GM12878 (cell line): ENCODE measurements around the gene GLIPR2. TPM values are rescaled to one million over a fixed set of nuclear protein-coding genes. Genes with fewer than 3 reads are reported as not detected.

ENCODE experiments used
- ATAC-seq: fragments of 200-7000 bp; cut with Tn5 transposase; 3 replicates; pipeline ENCODE4 v1.9.1; 2020; ENCODE audit warnings: mild to moderate bottlenecking, moderate library complexity
- BruUV-seq: library from RNA; stranded (reverse); fragments of 400-500 nt; replicated peaks from 2 replicates; lab custom pipeline; 2021; lab: Mats Ljungman, UMichigan
- CTCF ChIA-PET: fragments of 300-600 bp; sonication (Branson Sonifier 250); formaldehyde crosslinking; extraction: SDS; loops from one replicate; lab custom pipeline; 2021; ENCODE audit warnings: inconsistent platforms; lab: Yijun Ruan, JAX
- POLR2A ChIA-PET: fragments of 350-600 bp; formaldehyde crosslinking; extraction: SDS; loops from one replicate; lab custom pipeline; 2021; ENCODE audit warnings: inconsistent platforms; lab: Charles Lee
- RAD21 ChIA-PET: fragments of 300-600 bp; sonication (Branson Sonifier 250); formaldehyde crosslinking; loops from one replicate; lab custom pipeline; 2023; ENCODE audit warnings: antibody characterized with exemption; ENCODE audit not compliant: unreplicated experiment; lab: Charles Lee
- SMC1A ChIA-PET: fragments of 300-600 bp; sonication (Branson Sonifier 250); formaldehyde crosslinking; loops from one replicate; lab custom pipeline; 2023; ENCODE audit not compliant: unreplicated experiment, uncharacterized antibody; lab: Charles Lee
- DNase-seq: peaks from one replicate; pipeline ENCODE4 v3.0.0-alpha.2; 2011; ENCODE audit warnings: low read depth, low spot score
- FAIRE-seq: peaks from 3 replicates; lab custom pipeline; 2011; peaks lifted over from hg19 to GRCh38; lab: Jason Lieb, UNC
- H2AFZ ChIP-seq: 2 replicates; pipeline ENCODE4 v1.6.0; 2011; ENCODE audit warnings: low read depth, low read length, control low read depth; ENCODE audit not compliant: control insufficient read depth
- H3K27ac ChIP-seq: 2 replicates; pipeline ENCODE4 v1.5.1; 2011; ENCODE audit warnings: control low read depth; ENCODE audit not compliant: control insufficient read depth, insufficient read depth
- H3K27me3 ChIP-seq, 2 experiments: replicated peaks in 1 of 2; 2 replicates each; pipeline versions ENCODE4 v1.6.0 to v1.6.1; 2011; ENCODE audit warnings: low read length in 1 of 2; ENCODE audit not compliant: control insufficient read depth in 2 of 2, insufficient read depth in 2 of 2
- H3K36me3 ChIP-seq, 2 experiments: 2 replicates each; pipeline ENCODE4 v1.5.1; 2011; ENCODE audit warnings: low read length in 1 of 2; ENCODE audit not compliant: control insufficient read depth in 2 of 2, insufficient read depth in 2 of 2
- H3K4me1 ChIP-seq: 2 replicates; pipeline ENCODE4 v1.6.1; 2011; ENCODE audit warnings: mild to moderate bottlenecking, low read length, moderate library complexity, mixed read lengths; ENCODE audit not compliant: control insufficient read depth, insufficient read depth
- H3K4me2 ChIP-seq: 2 replicates; pipeline ENCODE4 v1.6.0; 2011; ENCODE audit warnings: control low read depth; ENCODE audit not compliant: control insufficient read depth, insufficient read depth
- H3K4me3 ChIP-seq: fragments of 200-600 bp; sonication (generic); 2 replicates; pipeline ENCODE4 v1.5.1; 2016
- H3K79me2 ChIP-seq: 2 replicates; pipeline ENCODE4 v1.6.0; 2011; ENCODE audit warnings: low read length; ENCODE audit not compliant: control insufficient read depth, insufficient read depth
- H3K9ac ChIP-seq: 2 replicates; pipeline ENCODE4 v1.8.0; 2011; ENCODE audit warnings: low read length, control low read depth, mixed read lengths; ENCODE audit not compliant: control insufficient read depth, insufficient read depth
- H3K9me3 ChIP-seq: replicated peaks from 3 replicates; pipeline ENCODE4 v1.5.1; 2011; ENCODE audit warnings: mild to moderate bottlenecking, low read length; ENCODE audit not compliant: control insufficient read depth, insufficient read depth
- H4K20me1 ChIP-seq: 2 replicates; pipeline ENCODE4 v1.6.0; 2011; ENCODE audit not compliant: control insufficient read depth, insufficient read depth
- BHLHE40 ChIP-seq, 2 experiments: fragments of 450-650 bp in 1 of 2; IDR thresholded peaks; 2 replicates each; pipeline ENCODE4 v1.6.1; 2011 to 2017; ENCODE audit warnings: low read depth in 2 of 2, borderline replicate concordance in 1 of 2, improper control_type of control experiment in 1 of 2, low read length in 1 of 2, mild to moderate bottlenecking in 1 of 2
- GATAD2B ChIP-seq: fragments of 450-650 bp; conservative IDR thresholded peaks from 2 replicates; pipeline ENCODE4 v1.6.1; 2017; ENCODE audit warnings: low read depth, mild to moderate bottlenecking, moderate library complexity
- IKZF1 ChIP-seq: fragments of 450-650 bp; conservative IDR thresholded peaks from 2 replicates; pipeline ENCODE4 v1.6.1; 2017; ENCODE audit warnings: antibody characterized with exemption, mild to moderate bottlenecking
- KDM1A ChIP-seq: fragments of 200-600 bp; sonication (generic); IDR thresholded peaks from 2 replicates; pipeline ENCODE4 v1.6.1; 2016; ENCODE audit warnings: borderline replicate concordance
- NFYA ChIP-seq: IDR thresholded peaks from 2 replicates; pipeline ENCODE4 v1.6.1; 2011; ENCODE audit warnings: low read depth, mild to moderate bottlenecking, low read length, improper control_type of control experiment, borderline replicate concordance
- TBL1XR1 ChIP-seq: IDR thresholded peaks from 2 replicates; pipeline ENCODE4 v1.6.1; 2012; ENCODE audit warnings: low read depth, low read length, improper control_type of control experiment
- YY1 ChIP-seq: IDR thresholded peaks from 2 replicates; pipeline ENCODE4 v1.6.1; 2011; ENCODE audit warnings: low read depth, mild to moderate bottlenecking, low read length
- ZNF24 ChIP-seq: fragments of 450-650 bp; IDR thresholded peaks from 2 replicates; pipeline ENCODE4 v1.6.1; 2017; ENCODE audit warnings: antibody characterized with exemption, mild to moderate bottlenecking
- WGBS: methylation state at CpG from one replicate; pipeline ENCODE4 v1.1.6; 2016; ENCODE audit warnings: low lambda C conversion rate; ENCODE audit not compliant: insufficient replicate concordance, insufficient coverage; ENCODE audit errors: missing lambda C conversion rate; 5-methylcytosine and 5-hydroxymethylcytosine counted together
- in situ Hi-C: fragments of 300-500 bp; cut with MboI; formaldehyde crosslinking; loops from 9 replicates; pipeline ENCODE4 v1.14.3; 2018; ENCODE audit warnings: mixed read lengths
- intact Hi-C: fragments of 100-400 bp; cut with micrococcal nuclease; formaldehyde crosslinking; loops from one replicate; pipeline ENCODE4 v1.14.2; 2022; ENCODE audit not compliant: unreplicated experiment
- polyA plus RNA-seq, 11 experiments: library from polyadenylated mRNA; depleted of rRNA in 4 of 11; unstranded in 6 of 11; stranded (reverse) in 5 of 11; fragments of >200 nt; fragmentation: Nextera tagmentation in 4 of 11; fragmentation: Illumina TruSeq in 1 of 11; extraction: Ambion mirVana in 4 of 11; extraction: Trizol in 1 of 11; gene quantifications; 1 replicate in 1 of 11; 2 replicates in 10 of 11; pipeline versions ENCODE4 v1.2.1 to v1.2.3, GENCODE V29; 2011 to 2016; ENCODE audit warnings: inconsistent platforms in 2 of 11, missing spikeins in 2 of 11, low read depth in 1 of 11
- total RNA-seq, 4 experiments: library from RNA; depleted of rRNA in 3 of 4; stranded (reverse); fragments of >200 nt in 3 of 4; fragmentation: Illumina TruSeq in 1 of 4; extraction: Trizol in 1 of 4; gene quantifications; 2 replicates each; pipeline versions ENCODE4 v1.2.1 to v1.2.3, GENCODE V29; 2013 to 2021
- TF ChIP-seq, protein P1 (sequence below): fragments of 450-650 bp; formaldehyde crosslinking; IDR thresholded peaks from 2 replicates; pipeline ENCODE4 v1.4.0; 2020; ENCODE audit warnings: mild to moderate bottlenecking, moderate library complexity

Gene GLIPR2
- total and polyA plus RNA-seq, 10 of the 15 experiments (the other 5 are each of a cell fraction or from before 2014, with no cell fraction given) = 0.41 to 3.5 (median 2.2) TPM

DNA sequence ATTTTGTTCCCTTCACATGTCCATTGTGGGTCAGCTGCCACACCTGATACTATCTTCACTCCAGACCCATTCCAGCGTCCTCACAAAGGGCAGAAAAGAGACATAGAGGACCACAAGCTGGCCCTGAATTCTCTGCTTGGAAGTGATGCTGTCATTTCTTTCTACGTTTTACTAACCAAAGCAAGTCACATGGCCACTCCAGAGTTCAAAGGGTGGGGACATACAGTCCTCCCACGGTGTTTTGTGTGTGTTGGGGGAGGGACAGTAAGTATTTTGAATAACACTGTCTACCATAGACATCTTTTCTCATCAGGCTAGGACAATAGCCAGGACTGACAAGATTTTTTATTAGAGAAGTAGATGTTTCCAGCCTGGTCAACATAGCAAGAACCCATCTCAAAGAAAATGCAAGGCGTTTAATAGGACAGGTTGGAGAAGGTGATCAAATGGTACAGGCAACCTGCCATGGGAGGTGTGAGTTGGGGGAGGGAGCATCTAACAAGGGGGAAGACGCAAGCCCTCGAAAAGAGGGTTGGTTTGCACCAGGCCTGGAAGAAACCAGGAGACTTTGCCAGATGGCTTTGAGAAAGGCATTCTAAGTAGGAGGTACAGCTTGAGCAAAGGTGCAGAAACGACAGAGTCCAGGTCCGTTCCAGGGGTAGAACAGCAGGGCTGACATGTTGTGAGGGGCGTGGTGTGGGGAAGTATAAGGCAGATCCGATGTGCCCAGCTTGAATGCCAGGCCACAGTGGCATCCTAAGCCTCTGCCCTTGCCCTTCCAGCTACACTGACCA, 11.3 kb upstream of the GLIPR2 start (continued):
- TF ChIP-seq, protein P1, sequence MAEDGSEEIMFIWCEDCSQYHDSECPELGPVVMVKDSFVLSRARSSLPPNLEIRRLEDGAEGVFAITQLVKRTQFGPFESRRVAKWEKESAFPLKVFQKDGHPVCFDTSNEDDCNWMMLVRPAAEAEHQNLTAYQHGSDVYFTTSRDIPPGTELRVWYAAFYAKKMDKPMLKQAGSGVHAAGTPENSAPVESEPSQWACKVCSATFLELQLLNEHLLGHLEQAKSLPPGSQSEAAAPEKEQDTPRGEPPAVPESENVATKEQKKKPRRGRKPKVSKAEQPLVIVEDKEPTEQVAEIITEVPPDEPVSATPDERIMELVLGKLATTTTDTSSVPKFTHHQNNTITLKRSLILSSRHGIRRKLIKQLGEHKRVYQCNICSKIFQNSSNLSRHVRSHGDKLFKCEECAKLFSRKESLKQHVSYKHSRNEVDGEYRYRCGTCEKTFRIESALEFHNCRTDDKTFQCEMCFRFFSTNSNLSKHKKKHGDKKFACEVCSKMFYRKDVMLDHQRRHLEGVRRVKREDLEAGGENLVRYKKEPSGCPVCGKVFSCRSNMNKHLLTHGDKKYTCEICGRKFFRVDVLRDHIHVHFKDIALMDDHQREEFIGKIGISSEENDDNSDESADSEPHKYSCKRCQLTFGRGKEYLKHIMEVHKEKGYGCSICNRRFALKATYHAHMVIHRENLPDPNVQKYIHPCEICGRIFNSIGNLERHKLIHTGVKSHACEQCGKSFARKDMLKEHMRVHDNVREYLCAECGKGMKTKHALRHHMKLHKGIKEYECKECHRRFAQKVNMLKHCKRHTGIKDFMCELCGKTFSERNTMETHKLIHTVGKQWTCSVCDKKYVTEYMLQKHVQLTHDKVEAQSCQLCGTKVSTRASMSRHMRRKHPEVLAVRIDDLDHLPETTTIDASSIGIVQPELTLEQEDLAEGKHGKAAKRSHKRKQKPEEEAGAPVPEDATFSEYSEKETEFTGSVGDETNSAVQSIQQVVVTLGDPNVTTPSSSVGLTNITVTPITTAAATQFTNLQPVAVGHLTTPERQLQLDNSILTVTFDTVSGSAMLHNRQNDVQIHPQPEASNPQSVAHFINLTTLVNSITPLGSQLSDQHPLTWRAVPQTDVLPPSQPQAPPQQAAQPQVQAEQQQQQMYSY (CRISPR knock-in tag) = no peak
- no peak for TF ChIP-seq KDM1A

DNA sequence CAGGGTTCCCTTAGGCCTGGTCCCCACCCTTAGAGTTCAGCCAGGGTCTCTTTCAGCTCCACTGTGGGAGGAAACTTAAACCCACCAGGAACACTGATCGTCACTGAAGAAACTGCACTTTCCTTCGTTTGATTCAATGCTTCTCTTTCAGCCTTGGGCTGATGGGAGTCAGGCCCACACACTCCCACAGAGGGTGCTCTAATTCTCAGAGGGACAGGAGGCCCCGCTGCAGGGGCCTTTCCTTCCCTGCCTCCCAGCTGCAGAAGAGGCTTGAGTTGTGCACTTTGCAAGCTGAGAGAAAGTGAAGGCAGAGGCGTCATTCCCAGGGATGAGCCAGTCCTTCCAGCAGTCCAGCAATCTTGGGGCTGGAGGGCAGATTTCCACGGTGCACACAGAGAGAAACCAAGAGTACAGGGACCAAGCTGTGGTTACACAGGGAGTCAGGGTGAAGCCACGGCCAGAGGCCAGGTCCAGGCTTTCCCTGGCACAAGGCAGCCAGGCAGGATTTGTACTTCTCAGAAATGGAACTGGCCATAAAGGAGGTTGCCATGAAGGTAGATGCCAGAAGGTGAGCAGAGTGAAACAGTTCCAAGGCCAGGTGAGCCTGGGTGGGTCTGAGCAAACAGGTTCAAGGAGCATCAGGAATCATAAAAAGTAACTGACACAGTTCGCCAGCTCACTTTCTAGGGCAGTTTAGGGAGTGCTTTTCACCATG, 10.4 kb upstream of the GLIPR2 start:
- Histone ChIP-seq H3K4me2 (no peak overlapping the region), H2AFZ (no peak overlapping the region), H3K27ac (no peak overlapping the region), H3K4me3 (no peak overlapping the region), H3K36me3 (no peaks in the 10 kb centered on the region), H3K27me3 (peaks cover 0 to 2% of the 10 kb centered on the region in 2 experiments; a peak in 2 of 4 replicates), H3K79me2 (no peaks in the 10 kb centered on the region), H3K9me3 (no peaks in the 10 kb centered on the region), H3K4me1 (no peaks in the 10 kb centered on the region; the same call in 1 of the 2 replicates), H4K20me1 (no peaks in the 10 kb centered on the region), H3K9ac (no peak overlapping the region)
- no TSS peak for BruUV-seq
- intact Hi-C loops = no loop called here
- in situ Hi-C loops = no loop called here
- no peak for TF ChIP-seq YY1
- no peak for TF ChIP-seq NFYA
- TF ChIP-seq ZNF24 = no peak
- TF ChIP-seq BHLHE40 (IDR thresholded peaks at IDR 0.05; ENCODE audit: borderline replicate concordance in 1 of 2, low read depth in 2 of 2, low read length in 1 of 2) = no peak
- no peak for TF ChIP-seq IKZF1
- TF ChIP-seq GATAD2B = no peak
- no peak for TF ChIP-seq TBL1XR1
- RAD21 ChIA-PET = no interaction called here
- DNase-seq (no peak), FAIRE-seq (no peak), ATAC-seq (no peak)
- WGBS = 26% methylated on average over 7 of the region's 7 CpGs
- CTCF ChIA-PET = no interaction called here
- POLR2A ChIA-PET = no interaction called here
- SMC1A ChIA-PET = no interaction called here
